A549 (cell line): ENCODE data around the gene E2F1.
"Not testable (repeated sequence)": the region's sequence is repeated elsewhere in the genome, so short reads cannot be mapped to it uniquely, and the experiment has no call there.

Source experiments
- FOSL2 ChIP-seq, 2 experiments: fragments of 450-650 bp in 1 of 2; fragments of >200 bp in 1 of 2; sonication (Bioruptor Twin) in 1 of 2; formaldehyde crosslinking; IDR thresholded peaks; 2 replicates each; pipeline versions ENCODE4 v1.5.0 to v1.6.1; 2016 to 2020; ENCODE audit warnings: mild to moderate bottlenecking in 1 of 2, moderate library complexity in 1 of 2
- HOXA7 ChIP-seq: fragments of 250-450 bp; sonication (Bioruptor Pico); IDR thresholded peaks from 2 replicates; pipeline ENCODE4 v1.5.0; 2020; ENCODE audit warnings: mild to moderate bottlenecking, moderate library complexity
- TF ChIP-seq, protein P1 (sequence below): fragments of >200 bp; sonication (Bioruptor Twin); formaldehyde crosslinking; IDR thresholded peaks from 3 replicates; pipeline ENCODE4 v1.5.1; 2016
- TF ChIP-seq, protein P2 (sequence below): IDR thresholded peaks from 2 replicates; pipeline ENCODE4 v1.6.1; 2012

DNA sequence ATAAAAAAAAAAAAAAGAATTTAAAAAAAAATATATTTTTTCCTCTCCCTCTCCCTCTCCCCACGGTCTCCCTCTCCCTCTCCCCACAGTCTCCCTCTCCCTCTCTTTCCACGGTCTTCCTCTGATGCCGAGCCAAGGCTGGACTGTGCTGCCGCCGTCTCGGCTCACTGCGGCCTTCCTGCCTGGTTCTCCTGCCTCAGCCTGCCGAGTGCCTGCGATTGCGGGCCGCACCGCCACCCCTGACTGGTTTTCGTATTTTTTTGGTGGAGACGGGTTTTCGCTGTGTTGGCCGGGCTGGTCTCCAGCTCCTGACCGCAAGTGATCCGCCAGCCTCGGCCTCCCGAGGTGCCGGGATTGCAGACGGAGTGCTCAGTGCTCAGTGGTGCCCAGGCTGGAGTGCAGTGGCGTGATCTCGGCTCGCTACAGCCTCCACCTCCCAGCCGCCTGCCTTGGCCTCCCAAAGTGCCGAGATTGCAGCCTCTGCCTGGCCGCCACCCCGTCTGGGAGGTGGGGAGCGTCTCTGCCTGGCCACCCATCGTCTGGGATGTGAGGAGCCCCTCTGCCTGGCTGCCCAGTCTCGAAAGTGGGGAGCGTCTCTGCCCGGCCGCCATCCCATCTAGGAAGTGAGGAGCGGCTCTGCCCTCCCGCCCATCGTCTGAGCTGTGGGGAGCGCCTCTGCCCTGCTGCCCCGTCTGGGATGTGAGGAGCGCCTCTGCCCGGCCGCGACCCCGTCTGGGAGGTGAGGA is 14.7 kb upstream of the E2F1 start:
- TF ChIP-seq, protein P1, sequence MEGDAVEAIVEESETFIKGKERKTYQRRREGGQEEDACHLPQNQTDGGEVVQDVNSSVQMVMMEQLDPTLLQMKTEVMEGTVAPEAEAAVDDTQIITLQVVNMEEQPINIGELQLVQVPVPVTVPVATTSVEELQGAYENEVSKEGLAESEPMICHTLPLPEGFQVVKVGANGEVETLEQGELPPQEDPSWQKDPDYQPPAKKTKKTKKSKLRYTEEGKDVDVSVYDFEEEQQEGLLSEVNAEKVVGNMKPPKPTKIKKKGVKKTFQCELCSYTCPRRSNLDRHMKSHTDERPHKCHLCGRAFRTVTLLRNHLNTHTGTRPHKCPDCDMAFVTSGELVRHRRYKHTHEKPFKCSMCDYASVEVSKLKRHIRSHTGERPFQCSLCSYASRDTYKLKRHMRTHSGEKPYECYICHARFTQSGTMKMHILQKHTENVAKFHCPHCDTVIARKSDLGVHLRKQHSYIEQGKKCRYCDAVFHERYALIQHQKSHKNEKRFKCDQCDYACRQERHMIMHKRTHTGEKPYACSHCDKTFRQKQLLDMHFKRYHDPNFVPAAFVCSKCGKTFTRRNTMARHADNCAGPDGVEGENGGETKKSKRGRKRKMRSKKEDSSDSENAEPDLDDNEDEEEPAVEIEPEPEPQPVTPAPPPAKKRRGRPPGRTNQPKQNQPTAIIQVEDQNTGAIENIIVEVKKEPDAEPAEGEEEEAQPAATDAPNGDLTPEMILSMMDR: not testable (repeated sequence)
- TF ChIP-seq FOSL2 (IDR thresholded peaks at IDR 0.05); FOSL2 (CRISPR knock-in tag; IDR thresholded peaks at IDR 0.05); HOXA7 (CRISPR knock-in tag): not testable (repeated sequence)
- TF ChIP-seq, protein P2, sequence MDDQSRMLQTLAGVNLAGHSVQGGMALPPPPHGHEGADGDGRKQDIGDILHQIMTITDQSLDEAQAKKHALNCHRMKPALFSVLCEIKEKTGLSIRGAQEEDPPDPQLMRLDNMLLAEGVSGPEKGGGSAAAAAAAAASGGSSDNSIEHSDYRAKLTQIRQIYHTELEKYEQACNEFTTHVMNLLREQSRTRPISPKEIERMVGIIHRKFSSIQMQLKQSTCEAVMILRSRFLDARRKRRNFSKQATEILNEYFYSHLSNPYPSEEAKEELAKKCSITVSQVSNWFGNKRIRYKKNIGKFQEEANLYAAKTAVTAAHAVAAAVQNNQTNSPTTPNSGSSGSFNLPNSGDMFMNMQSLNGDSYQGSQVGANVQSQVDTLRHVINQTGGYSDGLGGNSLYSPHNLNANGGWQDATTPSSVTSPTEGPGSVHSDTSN: not testable (repeated sequence)
